ENCODE results near the gene PPP4R1.

- TF ChIP-seq CTCF (IDR thresholded peaks at IDR 0.05; ENCODE audit: insufficient read depth, low read depth, low read length) (no peak), EZH2 (IDR thresholded peaks at IDR 0.05; ENCODE audit: insufficient read depth, low read length) (no peak)
Measured at GRCh38 chr18:9542924-9543323, 71.4 kb downstream of the PPP4R1 start.

Data from astrocyte (in vitro differentiated cells and primary cell).